ENCODE measurements around the gene MEF2B. TPM values are rescaled to one million over a fixed set of nuclear protein-coding genes. Genes with fewer than 3 reads are reported as not detected.

Gene MEF2B
- total RNA-seq, 2 experiments from 2014 or later: 1.6 to 2.3 TPM

- Mint-ChIP-seq H3K4me3 (no peak overlapping the region), H3K27me3 (peaks cover 8% of the 10 kb centered on the region), H3K36me3 (peaks cover 19% of the 10 kb centered on the region), H3K27ac (no peak overlapping the region), H3K4me1 (peaks cover 19% of the 10 kb centered on the region), H3K9me3 (no peaks in the 10 kb centered on the region)
- DNase-seq: no peak
Measured at GRCh38 chr19:19204181-19204580, 34.1 kb upstream of the MEF2B start.

- Mint-ChIP-seq H3K27ac (peak within 1 kb of the TSS; percentile 94), H3K36me3 (peaks cover 19% of the 10 kb centered on the region), H3K27me3 (peaks cover 4% of the 10 kb centered on the region), H3K4me1 (peaks cover 19% of the 10 kb centered on the region), H3K4me3 (peak within 1 kb of the TSS; percentile 94), H3K9me3 (no peaks in the 10 kb centered on the region)
- DNase-seq: peak; percentile 92
Measured at GRCh38 chr19:19203012-19203856, 33.2 kb upstream of the MEF2B start, which contains the start of gene NR2C2AP. NR2C2AP (minus strand) TSS chr19:19203414; CDS start chr19:19203060, 354 bp downstream.

GRCh38 chr19:19202707-19203011, 32.6 kb upstream of the MEF2B start:
- peak overlapping the region; percentile 94 for H3K27ac Mint-ChIP-seq
- peaks cover 19% of the 10 kb centered on the region for H3K36me3 Mint-ChIP-seq
- H3K9me3 Mint-ChIP-seq: no peaks in the 10 kb centered on the region
- H3K4me3 Mint-ChIP-seq: peak overlapping the region; percentile 94
- H3K27me3 Mint-ChIP-seq: peaks cover 4% of the 10 kb centered on the region
- no peak for DNase-seq
- H3K4me1 Mint-ChIP-seq: peaks cover 17% of the 10 kb centered on the region

GRCh38 chr19:19201697-19202630, 31.9 kb upstream of the MEF2B start:
- Mint-ChIP-seq H3K4me1 (peaks cover 14% of the 10 kb centered on the region), H3K9me3 (no peaks in the 10 kb centered on the region), H3K4me3 (peak overlapping the region; percentile 94), H3K27me3 (peaks cover 3% of the 10 kb centered on the region), H3K36me3 (peaks cover 19% of the 10 kb centered on the region), H3K27ac (peak overlapping the region; percentile 94)
- DNase-seq: no peak

- Mint-ChIP-seq H3K4me1 (peaks cover 26% of the 10 kb centered on the region), H3K27ac (peak overlapping the region; percentile 11)
Measured at GRCh38 chr19:19193926-19194325, 23.9 kb upstream of the MEF2B start.

GRCh38 chr19:19192910-19193423, 22.9 kb upstream of the MEF2B start:
- peak overlapping the region; percentile 95 for H3K4me3 Mint-ChIP-seq
- peak overlapping the region; percentile 96 for H3K27ac Mint-ChIP-seq
- DNase-seq: no peak
- H3K4me1 Mint-ChIP-seq: peaks cover 26% of the 10 kb centered on the region
- no peaks in the 10 kb centered on the region for H3K9me3 Mint-ChIP-seq
- H3K36me3 Mint-ChIP-seq: peaks cover 2% of the 10 kb centered on the region
- no peaks in the 10 kb centered on the region for H3K27me3 Mint-ChIP-seq

More at GRCh38 chr19:19193926-19194325, 23.9 kb upstream of the MEF2B start:
- no peaks in the 10 kb centered on the region for H3K9me3 Mint-ChIP-seq
- DNase-seq: no peak
- peak overlapping the region; percentile 95 for H3K4me3 Mint-ChIP-seq
- H3K27me3 Mint-ChIP-seq: no peaks in the 10 kb centered on the region
- peaks cover 2% of the 10 kb centered on the region for H3K36me3 Mint-ChIP-seq

- no peaks in the 10 kb centered on the region for H3K9me3 Mint-ChIP-seq
- peaks cover 4% of the 10 kb centered on the region for H3K36me3 Mint-ChIP-seq
- peak within 1 kb of the TSS; percentile 95 for H3K4me3 Mint-ChIP-seq
- peak; percentile 98 for DNase-seq
- H3K27me3 Mint-ChIP-seq: no peaks in the 10 kb centered on the region
- peaks cover 26% of the 10 kb centered on the region for H3K4me1 Mint-ChIP-seq
- H3K27ac Mint-ChIP-seq: peak within 1 kb of the TSS; percentile 96
Measured at GRCh38 chr19:19192078-19192882, 22.2 kb upstream of the MEF2B start, which contains the start of the genes BORCS8 and RFXANK. BORCS8 (minus strand) TSS chr19:19192152; CDS start chr19:19192117, 35 bp downstream. RFXANK (plus strand) TSS chr19:19192258; CDS start chr19:19193947, 1,689 bp downstream.

- H3K4me1 Mint-ChIP-seq: peaks cover 26% of the 10 kb centered on the region
- H3K9me3 Mint-ChIP-seq: peaks cover 2% of the 10 kb centered on the region
- H3K27me3 Mint-ChIP-seq: no peaks in the 10 kb centered on the region
- H3K4me3 Mint-ChIP-seq: peak overlapping the region; percentile 95
- no peak for DNase-seq
- peak overlapping the region; percentile 96 for H3K27ac Mint-ChIP-seq
- peaks cover 10% of the 10 kb centered on the region for H3K36me3 Mint-ChIP-seq
Measured at GRCh38 chr19:19191768-19192077, 21.7 kb upstream of the MEF2B start.

- Mint-ChIP-seq H3K27me3 (no peaks in the 10 kb centered on the region), H3K9me3 (peaks cover 5% of the 10 kb centered on the region), H3K4me1 (peaks cover 18% of the 10 kb centered on the region), H3K27ac (peak overlapping the region; percentile 72), H3K4me3 (no peak overlapping the region), H3K36me3 (peaks cover 19% of the 10 kb centered on the region)
- no peak for DNase-seq
Measured at GRCh38 chr19:19186742-19187141, 16.7 kb upstream of the MEF2B start.

GRCh38 chr19:19185853-19186740, 16.0 kb upstream of the MEF2B start:
- H3K27ac Mint-ChIP-seq: peak overlapping the region; percentile 72

GRCh38 chr19:19181488-19181998, 11.5 kb upstream of the MEF2B start:
- H3K9me3 Mint-ChIP-seq: peaks cover 2% of the 10 kb centered on the region
- DNase-seq: no peak

More at GRCh38 chr19:19185853-19186740, 16.0 kb upstream of the MEF2B start:
- H3K4me3 Mint-ChIP-seq: no peak overlapping the region
- H3K9me3 Mint-ChIP-seq: peaks cover 5% of the 10 kb centered on the region
- H3K4me1 Mint-ChIP-seq: peaks cover 14% of the 10 kb centered on the region
- H3K27me3 Mint-ChIP-seq: no peaks in the 10 kb centered on the region
- H3K36me3 Mint-ChIP-seq: peaks cover 19% of the 10 kb centered on the region
- peak; percentile 60 for DNase-seq

GRCh38 chr19:19179548-19180441, 9.7 kb upstream of the MEF2B start:
- Mint-ChIP-seq H3K9me3 (no peaks in the 10 kb centered on the region), H3K4me3 (no peak overlapping the region), H3K36me3 (peaks cover 11% of the 10 kb centered on the region), H3K27me3 (no peaks in the 10 kb centered on the region), H3K4me1 (no peaks in the 10 kb centered on the region), H3K27ac (no peak overlapping the region)
- DNase-seq: no peak

More at GRCh38 chr19:19181488-19181998, 11.5 kb upstream of the MEF2B start:
- no peak overlapping the region for H3K27ac Mint-ChIP-seq
- H3K36me3 Mint-ChIP-seq: peaks cover 20% of the 10 kb centered on the region
- H3K4me1 Mint-ChIP-seq: peaks cover 6% of the 10 kb centered on the region
- no peaks in the 10 kb centered on the region for H3K27me3 Mint-ChIP-seq
- H3K4me3 Mint-ChIP-seq: no peak overlapping the region

All from activated naive CD8-positive, alpha-beta T cell treated with anti-CD3 and anti-CD28 coated beads for 36 hours (primary cell).